K562 (cell line): ENCODE measurements around the gene HPD. TPM values are rescaled to one million over a fixed set of nuclear protein-coding genes. Genes with fewer than 3 reads are reported as not detected.

ENCODE experiments used
- CBX3 ChIP-seq, 2 experiments: IDR thresholded peaks; 1 replicate in 1 of 2; 2 replicates in 1 of 2; pipeline ENCODE4 v1.6.1; 2012; ENCODE audit warnings: inconsistent platforms in 2 of 2, low read length in 2 of 2, borderline replicate concordance in 1 of 2, control low read depth in 1 of 2
- EP300 ChIP-seq: IDR thresholded peaks from 2 replicates; pipeline ENCODE4 v1.6.1; 2012; ENCODE audit warnings: low read length, improper control_type of control experiment
- LARP7 ChIP-seq: fragments of 450-650 bp; IDR thresholded peaks from 2 replicates; pipeline ENCODE4 v1.6.1; 2016
- MAFK ChIP-seq: IDR thresholded peaks from 2 replicates; pipeline ENCODE4 v1.6.1; 2011; ENCODE audit warnings: low read length, improper control_type of control experiment
- MAZ ChIP-seq, 2 experiments: fragments of 450-650 bp in 1 of 2; sonication (generic) in 1 of 2; formaldehyde crosslinking; IDR thresholded peaks in 1 of 2; conservative IDR thresholded peaks in 1 of 2; 2 replicates each; pipeline versions ENCODE4 v1.4.0 to v1.5.0; 2020; ENCODE audit warnings: mild to moderate bottlenecking in 1 of 2, missing genetic modification reagents in 1 of 2
- POLR2A ChIP-seq: fragments of 450-650 bp; conservative IDR thresholded peaks from 2 replicates; pipeline ENCODE4 v1.6.1; 2016
- POLR2AphosphoS2 ChIP-seq: IDR thresholded peaks from 2 replicates; pipeline ENCODE4 v1.6.1; 2012; ENCODE audit warnings: low read length, improper control_type of control experiment
- RBM25 ChIP-seq: fragments of 200-400 bp; formaldehyde crosslinking; IDR thresholded peaks from 2 replicates; pipeline ENCODE4 v1.6.1; 2018; ENCODE audit warnings: low read length, low read depth, moderate library complexity; ENCODE audit not compliant: severe bottlenecking
- RCOR1 ChIP-seq, 2 experiments: IDR thresholded peaks; 2 replicates each; pipeline ENCODE4 v1.6.1; 2012; ENCODE audit warnings: low read depth in 2 of 2, low read length in 2 of 2, borderline replicate concordance in 1 of 2, improper control_type of control experiment in 1 of 2
- SAFB ChIP-seq: fragments of 200-400 bp; formaldehyde crosslinking; IDR thresholded peaks from 2 replicates; pipeline ENCODE4 v1.6.1; 2017; ENCODE audit warnings: low read depth, low read length, borderline replicate concordance
- SMARCA5 ChIP-seq: fragments of 450-650 bp; IDR thresholded peaks from 2 replicates; pipeline ENCODE4 v1.6.1; 2016
- TEAD4 ChIP-seq, 2 experiments: sonication (generic) in 1 of 2; formaldehyde crosslinking in 1 of 2; IDR thresholded peaks; 2 replicates each; pipeline versions ENCODE4 v1.6.1 to v1.8.0; 2012 to 2022; ENCODE audit warnings: borderline replicate concordance in 1 of 2, inconsistent platforms in 1 of 2, low read length in 1 of 2, mild to moderate bottlenecking in 1 of 2, missing genetic modification reagents in 1 of 2
- WHSC1 ChIP-seq: IDR thresholded peaks from one replicate; pipeline ENCODE4 v1.6.1; 2012; ENCODE audit warnings: low read length, control low read depth, inconsistent platforms
- ZNF232 ChIP-seq: sonication (generic); formaldehyde crosslinking; IDR thresholded peaks from 2 replicates; pipeline ENCODE4 v1.8.0; 2022; ENCODE audit warnings: mild to moderate bottlenecking, missing genetic modification reagents
- ZNF586 ChIP-seq: fragments of 450-650 bp; formaldehyde crosslinking; conservative IDR thresholded peaks from 2 replicates; pipeline ENCODE4 v1.4.0; 2020; ENCODE audit warnings: mild to moderate bottlenecking, moderate library complexity
- polyA plus RNA-seq, 8 experiments: library from polyadenylated mRNA; depleted of rRNA in 4 of 8; stranded (reverse) in 5 of 8; unstranded in 3 of 8; fragments of >200 nt; fragmentation: Nextera tagmentation in 2 of 8; fragmentation: Illumina TruSeq in 1 of 8; extraction: Ambion mirVana in 2 of 8; extraction: Trizol in 1 of 8; gene quantifications; 2 replicates each; pipeline versions ENCODE4 v1.2.1 to v1.2.3, GENCODE V29; 2011 to 2014; ENCODE audit warnings: inconsistent platforms in 1 of 8, missing spikeins in 1 of 8
- total RNA-seq, 7 experiments: library from RNA; depleted of rRNA in 6 of 7; stranded (reverse); fragments of >200 nt in 6 of 7; fragmentation: Illumina TruSeq in 2 of 7; extraction: Trizol in 2 of 7; gene quantifications; 2 replicates each; pipeline versions ENCODE4 v1.2.1 to v1.2.3, GENCODE V29; 2011 to 2021; ENCODE audit warnings: low replicate concordance in 1 of 7
- TF ChIP-seq, protein P1 (sequence below): fragments of 450-650 bp; conservative IDR thresholded peaks from 2 replicates; pipeline ENCODE4 v1.6.1; 2016; ENCODE audit warnings: missing genetic modification characterization, low read depth, mild to moderate bottlenecking, missing compliant biosample characterization, moderate library complexity
- TF ChIP-seq, protein P2 (sequence below): IDR thresholded peaks from 2 replicates; pipeline ENCODE4 v1.6.1; 2011; ENCODE audit warnings: borderline replicate concordance, low read depth, mild to moderate bottlenecking, moderate library complexity, low read length; ENCODE audit not compliant: insufficient read depth, poor library complexity, severe bottlenecking
- TF ChIP-seq, protein P3 (sequence below): sonication (generic); formaldehyde crosslinking; IDR thresholded peaks from 2 replicates; pipeline ENCODE4 v1.5.0; 2020; ENCODE audit warnings: missing genetic modification reagents
- TF ChIP-seq, protein P4 (sequence below): fragments of 450-650 bp; formaldehyde crosslinking; IDR thresholded peaks from 2 replicates; pipeline ENCODE4 v1.4.0; 2020; ENCODE audit warnings: mild to moderate bottlenecking, moderate library complexity
- TF ChIP-seq, protein P5 (sequence below): sonication (generic); formaldehyde crosslinking; IDR thresholded peaks from 2 replicates; pipeline ENCODE4 v1.8.0; 2022; ENCODE audit warnings: missing genetic modification reagents, mild to moderate bottlenecking, moderate library complexity, borderline replicate concordance

HPD gene
- total and polyA plus RNA-seq, 9 of the 15 experiments (the other 6 are each of a cell fraction or from before 2014, with no cell fraction given), result 0.06 to 0.29 (median 0.07) TPM; not detected in 4

DNA sequence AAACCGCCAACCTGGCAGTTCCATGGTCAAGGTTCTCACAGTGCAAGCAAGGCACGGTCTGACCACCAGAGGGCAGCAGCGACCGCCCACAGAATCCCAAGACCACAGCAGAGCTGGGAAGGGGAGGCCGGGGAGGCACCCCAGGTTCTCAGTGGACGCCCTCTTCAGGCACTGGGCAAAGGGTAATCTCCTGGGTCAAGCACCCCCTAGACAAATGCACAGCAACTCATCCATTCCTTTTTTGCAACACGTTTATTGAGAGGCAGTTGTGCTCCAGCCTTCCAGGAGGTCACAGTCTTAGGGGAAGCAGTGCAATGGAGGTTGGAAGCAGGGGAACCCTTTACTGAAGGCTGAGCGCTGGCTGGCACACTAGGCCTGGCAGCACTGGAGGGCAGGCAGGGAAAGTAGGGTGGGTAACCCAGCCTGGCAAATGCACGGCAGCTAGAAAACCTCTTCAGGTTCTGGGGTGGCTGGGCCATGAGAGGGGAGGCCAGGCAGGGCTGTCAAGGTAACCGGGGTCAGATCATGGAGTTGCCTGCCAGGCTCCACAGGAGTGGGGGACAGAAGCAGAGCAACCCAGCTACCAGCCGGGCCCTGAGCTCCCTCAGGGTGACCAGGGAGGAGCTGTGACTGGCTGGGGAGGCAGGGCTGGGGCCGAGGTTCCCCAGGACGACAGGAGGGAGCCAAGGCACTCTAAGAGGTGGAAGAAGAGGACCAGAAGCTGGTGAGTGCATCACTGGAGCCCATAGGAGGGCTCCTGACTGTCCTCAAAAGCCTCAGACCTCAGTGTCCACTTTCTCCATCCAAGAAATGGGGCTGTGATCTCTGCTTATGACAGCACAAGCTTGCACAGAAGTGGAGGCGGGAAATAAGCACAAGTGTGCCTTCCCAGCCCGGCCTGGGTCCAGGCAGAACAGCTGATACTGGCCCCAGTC is 63.4 kb downstream of the HPD start (continued):
- TF ChIP-seq, protein P1, sequence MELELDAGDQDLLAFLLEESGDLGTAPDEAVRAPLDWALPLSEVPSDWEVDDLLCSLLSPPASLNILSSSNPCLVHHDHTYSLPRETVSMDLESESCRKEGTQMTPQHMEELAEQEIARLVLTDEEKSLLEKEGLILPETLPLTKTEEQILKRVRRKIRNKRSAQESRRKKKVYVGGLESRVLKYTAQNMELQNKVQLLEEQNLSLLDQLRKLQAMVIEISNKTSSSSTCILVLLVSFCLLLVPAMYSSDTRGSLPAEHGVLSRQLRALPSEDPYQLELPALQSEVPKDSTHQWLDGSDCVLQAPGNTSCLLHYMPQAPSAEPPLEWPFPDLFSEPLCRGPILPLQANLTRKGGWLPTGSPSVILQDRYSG (tag), result no peak
- TF ChIP-seq CBX3 (IDR thresholded peaks at IDR 0.05; ENCODE audit: borderline replicate concordance in 1 of 2, low read length in 2 of 2), result peak in 1 of 2 experiments; percentile 58; a peak in 1 of 3 replicates
- TF ChIP-seq RCOR1 (IDR thresholded peaks at IDR 0.05; ENCODE audit: borderline replicate concordance in 1 of 2, low read depth in 2 of 2, low read length in 2 of 2), result peak in 1 of 2 experiments; percentile 56; a peak in 1 of 4 replicates
- TF ChIP-seq MAFK, result peak; percentile 59
- TF ChIP-seq SAFB, result no peak
- TF ChIP-seq TEAD4 (IDR thresholded peaks at IDR 0.05; ENCODE audit: low read length), result peak; percentile 33; the same call in 1 of the 2 replicates
- TF ChIP-seq TEAD4 (CRISPR knock-in tag; IDR thresholded peaks at IDR 0.05; ENCODE audit: borderline replicate concordance), result no peak
- peak in 1 of 2 experiments; percentile 29; a peak in 2 of 4 replicates for TF ChIP-seq MAZ (CRISPR knock-in tag; conservative IDR thresholded peaks at IDR 0.05 in 1 of 2, IDR thresholded peaks at IDR 0.05 in 1 of 2)
- TF ChIP-seq, protein P2, sequence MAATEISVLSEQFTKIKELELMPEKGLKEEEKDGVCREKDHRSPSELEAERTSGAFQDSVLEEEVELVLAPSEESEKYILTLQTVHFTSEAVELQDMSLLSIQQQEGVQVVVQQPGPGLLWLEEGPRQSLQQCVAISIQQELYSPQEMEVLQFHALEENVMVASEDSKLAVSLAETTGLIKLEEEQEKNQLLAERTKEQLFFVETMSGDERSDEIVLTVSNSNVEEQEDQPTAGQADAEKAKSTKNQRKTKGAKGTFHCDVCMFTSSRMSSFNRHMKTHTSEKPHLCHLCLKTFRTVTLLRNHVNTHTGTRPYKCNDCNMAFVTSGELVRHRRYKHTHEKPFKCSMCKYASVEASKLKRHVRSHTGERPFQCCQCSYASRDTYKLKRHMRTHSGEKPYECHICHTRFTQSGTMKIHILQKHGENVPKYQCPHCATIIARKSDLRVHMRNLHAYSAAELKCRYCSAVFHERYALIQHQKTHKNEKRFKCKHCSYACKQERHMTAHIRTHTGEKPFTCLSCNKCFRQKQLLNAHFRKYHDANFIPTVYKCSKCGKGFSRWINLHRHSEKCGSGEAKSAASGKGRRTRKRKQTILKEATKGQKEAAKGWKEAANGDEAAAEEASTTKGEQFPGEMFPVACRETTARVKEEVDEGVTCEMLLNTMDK, result peak; percentile 90
- peak; percentile 41; the same call in 1 of the 2 replicates for TF ChIP-seq SMARCA5
- TF ChIP-seq, protein P3, sequence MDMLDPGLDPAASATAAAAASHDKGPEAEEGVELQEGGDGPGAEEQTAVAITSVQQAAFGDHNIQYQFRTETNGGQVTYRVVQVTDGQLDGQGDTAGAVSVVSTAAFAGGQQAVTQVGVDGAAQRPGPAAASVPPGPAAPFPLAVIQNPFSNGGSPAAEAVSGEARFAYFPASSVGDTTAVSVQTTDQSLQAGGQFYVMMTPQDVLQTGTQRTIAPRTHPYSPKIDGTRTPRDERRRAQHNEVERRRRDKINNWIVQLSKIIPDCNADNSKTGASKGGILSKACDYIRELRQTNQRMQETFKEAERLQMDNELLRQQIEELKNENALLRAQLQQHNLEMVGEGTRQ (CRISPR knock-in tag), result no peak
- TF ChIP-seq WHSC1, result no peak
- TF ChIP-seq LARP7, result no peak
- peak; percentile 49; the same call in 1 of the 2 replicates for TF ChIP-seq POLR2A
- TF ChIP-seq, protein P4, sequence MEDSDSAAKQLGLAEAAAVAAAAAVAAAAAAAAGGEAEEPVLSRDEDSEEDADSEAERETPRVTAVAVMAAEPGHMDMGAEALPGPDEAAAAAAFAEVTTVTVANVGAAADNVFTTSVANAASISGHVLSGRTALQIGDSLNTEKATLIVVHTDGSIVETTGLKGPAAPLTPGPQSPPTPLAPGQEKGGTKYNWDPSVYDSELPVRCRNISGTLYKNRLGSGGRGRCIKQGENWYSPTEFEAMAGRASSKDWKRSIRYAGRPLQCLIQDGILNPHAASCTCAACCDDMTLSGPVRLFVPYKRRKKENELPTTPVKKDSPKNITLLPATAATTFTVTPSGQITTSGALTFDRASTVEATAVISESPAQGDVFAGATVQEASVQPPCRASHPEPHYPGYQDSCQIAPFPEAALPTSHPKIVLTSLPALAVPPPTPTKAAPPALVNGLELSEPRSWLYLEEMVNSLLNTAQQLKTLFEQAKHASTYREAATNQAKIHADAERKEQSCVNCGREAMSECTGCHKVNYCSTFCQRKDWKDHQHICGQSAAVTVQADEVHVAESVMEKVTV, result peak; percentile 86
- no peak for TF ChIP-seq ZNF232 (CRISPR knock-in tag)
- TF ChIP-seq, protein P5, sequence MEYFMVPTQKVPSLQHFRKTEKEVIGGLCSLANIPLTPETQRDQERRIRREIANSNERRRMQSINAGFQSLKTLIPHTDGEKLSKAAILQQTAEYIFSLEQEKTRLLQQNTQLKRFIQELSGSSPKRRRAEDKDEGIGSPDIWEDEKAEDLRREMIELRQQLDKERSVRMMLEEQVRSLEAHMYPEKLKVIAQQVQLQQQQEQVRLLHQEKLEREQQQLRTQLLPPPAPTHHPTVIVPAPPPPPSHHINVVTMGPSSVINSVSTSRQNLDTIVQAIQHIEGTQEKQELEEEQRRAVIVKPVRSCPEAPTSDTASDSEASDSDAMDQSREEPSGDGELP, result peak; percentile 60; the same call in 1 of the 2 replicates
- TF ChIP-seq RBM25, result no peak
- peak; percentile 49; the same call in 1 of the 2 replicates for TF ChIP-seq EP300
- TF ChIP-seq POLR2AphosphoS2, result peak; percentile 85; the same call in 1 of the 2 replicates
- TF ChIP-seq ZNF586 (CRISPR knock-in tag), result no peak
